Hippocampal formation (tissue), 2 donors: ENCODE data around the gene ANKRD11.
A peak's percentile ranks its signal among the peaks of the same experiment; 100 is the strongest.
"Not testable (repeated sequence)": the region's sequence is repeated elsewhere in the genome, so short reads cannot be mapped to it uniquely, and the experiment has no call there.

Experiments
- DNase-seq, 2 donors: peaks; one replicate each; lab custom pipeline; 2025; lab: John Stamatoyannopoulos, UW

ANKRD11 gene

GRCh38 chr16:89264800-89265550 is 225.4 kb downstream of the ANKRD11 start:
- DNase-seq, result no peak

DNA sequence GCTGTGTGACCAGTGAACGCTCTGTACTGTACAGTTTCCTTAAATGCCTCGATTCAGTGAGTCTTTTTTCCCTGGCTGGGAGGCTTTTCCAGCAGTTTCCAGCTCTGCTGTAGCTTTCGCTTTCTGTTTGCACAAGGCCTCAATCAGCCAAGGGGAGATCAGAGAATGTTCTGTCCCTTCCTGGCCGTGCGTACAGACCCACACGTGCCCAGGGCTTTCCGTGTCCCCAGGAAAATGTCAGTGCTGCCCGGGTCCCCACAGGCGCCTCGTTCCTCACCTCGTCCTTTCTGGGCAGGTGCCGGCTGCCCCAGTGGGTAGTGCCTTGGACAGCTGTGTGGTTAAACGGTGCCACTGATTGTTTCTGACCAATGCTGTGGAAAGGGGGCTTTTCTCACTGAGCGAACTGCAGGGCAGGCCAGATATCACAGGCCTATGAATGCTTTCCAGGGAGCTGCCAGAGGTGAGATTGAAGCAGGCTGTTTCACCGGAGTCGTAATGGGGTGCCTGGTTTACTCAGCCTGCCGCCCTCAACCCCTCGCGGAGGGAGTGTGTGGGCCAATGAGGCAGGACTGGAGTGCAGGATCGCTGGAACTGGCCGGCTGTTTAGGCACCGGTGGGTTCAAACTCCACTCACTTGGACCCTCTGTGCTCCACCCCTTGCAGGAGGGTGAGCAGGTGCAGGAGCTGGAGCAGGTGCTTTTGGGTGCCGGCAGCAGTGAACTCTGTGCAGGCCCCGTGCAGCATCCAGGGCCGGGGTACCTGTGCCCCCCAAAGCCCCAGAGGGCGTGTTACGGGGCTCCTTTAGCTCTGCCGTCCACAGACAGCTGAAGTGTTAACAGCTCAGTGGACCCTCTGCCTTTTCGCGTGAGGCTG is 228.4 kb downstream of the ANKRD11 start:
- DNase-seq, result no peak

GRCh38 chr16:89259901-89260300 is 230.5 kb downstream of the ANKRD11 start:
- DNase-seq, result not testable (repeated sequence)

GRCh38 chr16:89257757-89258465 is 232.4 kb downstream of the ANKRD11 start:
- no peak for DNase-seq

DNA sequence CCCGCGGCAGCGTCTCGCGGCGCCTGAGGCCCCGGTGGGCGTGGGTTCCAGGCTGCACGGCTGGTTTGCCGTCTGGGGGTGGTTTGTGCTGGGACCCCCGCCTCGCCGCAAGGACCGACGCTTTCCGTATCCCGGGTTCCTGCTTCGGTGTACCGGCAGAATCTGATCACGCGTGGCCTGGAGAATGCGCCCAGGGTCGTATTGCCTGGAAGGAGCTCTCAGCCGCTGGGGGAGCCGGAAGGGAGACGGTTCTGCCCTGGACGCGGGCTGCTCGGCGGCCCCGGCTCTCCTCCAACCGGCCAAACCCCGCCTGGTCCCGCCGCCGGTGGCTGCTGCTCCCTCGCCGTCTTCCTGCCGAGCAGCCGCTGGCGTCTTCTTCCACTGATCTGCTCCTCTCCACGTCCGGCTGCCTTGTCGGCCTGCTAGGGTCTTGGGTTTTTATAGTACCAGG is 233.1 kb downstream of the ANKRD11 start:
- no peak for DNase-seq

GRCh38 chr16:89256651-89257254 is 233.6 kb downstream of the ANKRD11 start:
- DNase-seq, result no peak

DNA sequence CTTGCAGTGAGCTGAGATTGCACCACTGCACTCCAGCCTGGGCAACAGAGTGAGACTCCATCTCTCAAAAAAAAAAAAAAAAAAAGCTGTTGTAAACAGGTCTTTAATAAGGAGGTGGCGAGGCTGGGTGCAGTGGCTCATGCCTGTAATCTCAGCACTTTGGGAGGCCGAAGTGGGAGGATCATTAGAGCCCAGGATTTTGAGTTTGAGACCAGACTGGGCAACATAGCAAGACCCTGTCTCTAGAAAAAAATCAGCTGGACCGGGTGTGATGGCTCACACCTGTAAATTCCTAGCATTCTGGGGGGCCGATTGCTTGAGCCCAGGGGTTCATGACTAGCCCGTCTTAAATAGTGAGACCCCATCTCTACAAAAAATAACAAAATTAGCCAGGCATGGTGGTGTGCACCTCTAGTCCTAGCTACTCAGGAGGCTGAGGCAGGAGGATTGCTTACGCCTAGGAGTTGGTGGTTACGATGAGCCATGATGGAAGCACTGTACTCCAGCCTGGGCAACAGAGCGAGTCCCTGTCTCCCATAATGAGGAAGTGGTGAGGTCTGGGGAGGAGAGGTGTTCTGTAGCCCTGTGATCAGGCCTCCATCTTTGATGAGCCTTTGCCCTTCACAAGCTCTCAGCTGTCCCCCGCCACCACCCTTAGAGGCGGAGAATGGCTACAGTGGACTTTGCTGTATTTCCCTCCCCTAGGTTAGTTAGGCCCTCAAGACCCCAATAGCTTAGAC is 236.6 kb downstream of the ANKRD11 start:
- DNase-seq, result no peak

- DNase-seq, result no peak
Observed at GRCh38 chr16:89248196-89248982, 242.0 kb downstream of the ANKRD11 start.

DNA sequence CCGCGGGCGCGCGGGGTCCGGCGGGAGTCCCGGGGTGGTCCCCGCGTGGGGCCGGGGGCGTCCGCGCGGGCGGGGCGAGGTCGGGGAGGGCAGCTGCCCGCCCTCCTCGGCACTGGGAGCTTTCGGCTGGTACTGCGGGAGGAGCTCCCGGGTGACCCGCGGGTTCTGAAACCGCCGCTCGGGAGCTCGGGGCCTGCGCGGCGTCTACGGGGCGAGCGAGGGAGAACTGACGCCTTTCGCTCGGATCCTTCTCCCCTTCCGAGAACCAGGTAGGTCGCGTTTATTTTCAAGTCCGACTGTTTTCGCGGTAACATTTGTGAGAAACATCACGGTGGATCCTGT is 242.7 kb downstream of the ANKRD11 start:
- not testable (repeated sequence) for DNase-seq

DNA sequence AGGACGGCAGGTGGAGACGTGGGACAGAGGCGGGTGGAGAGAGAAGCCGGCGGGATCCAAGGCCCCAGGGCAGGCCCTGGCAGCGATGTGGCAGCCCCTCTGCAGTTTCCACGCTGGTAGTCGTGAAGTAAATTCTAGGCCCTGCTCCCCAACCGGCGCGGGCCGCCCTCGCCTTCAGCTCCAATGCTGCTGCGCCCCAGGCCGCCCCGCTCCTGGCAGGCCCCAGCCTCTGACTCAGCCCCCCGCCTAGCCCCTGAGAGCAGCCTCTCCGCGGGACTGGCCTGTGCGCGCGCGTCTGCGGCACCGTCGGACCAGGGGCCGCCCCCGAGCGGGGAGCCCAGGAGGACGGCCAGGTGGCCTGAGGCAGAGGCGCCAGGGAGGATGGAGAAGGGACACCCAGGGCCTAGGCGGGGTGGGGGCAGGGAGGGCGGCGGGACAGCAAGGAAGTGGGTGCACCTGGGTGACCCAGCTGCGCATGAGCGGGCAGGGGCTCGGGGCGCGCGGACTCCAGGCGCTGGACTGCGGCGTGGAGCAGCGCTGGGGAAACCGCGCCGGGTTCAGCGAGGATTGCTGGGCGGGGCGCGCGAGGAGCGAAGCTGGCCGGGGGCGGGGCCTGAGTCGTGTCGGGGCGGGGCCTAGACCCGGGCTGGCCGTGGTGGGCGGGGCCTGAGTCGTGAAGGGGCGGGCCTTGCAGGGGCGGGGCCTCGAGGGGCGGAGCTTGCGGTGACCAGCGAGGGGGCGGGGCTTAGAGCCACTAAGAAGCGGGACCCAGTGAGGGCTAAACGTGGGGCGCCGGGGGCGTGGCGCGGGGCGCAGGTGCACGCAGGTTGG is 243.2 kb downstream of the ANKRD11 start:
- peak; percentile 78 to 90 for DNase-seq

GRCh38 chr16:89246383-89246902 is 243.9 kb downstream of the ANKRD11 start:
- DNase-seq, result no peak

DNA sequence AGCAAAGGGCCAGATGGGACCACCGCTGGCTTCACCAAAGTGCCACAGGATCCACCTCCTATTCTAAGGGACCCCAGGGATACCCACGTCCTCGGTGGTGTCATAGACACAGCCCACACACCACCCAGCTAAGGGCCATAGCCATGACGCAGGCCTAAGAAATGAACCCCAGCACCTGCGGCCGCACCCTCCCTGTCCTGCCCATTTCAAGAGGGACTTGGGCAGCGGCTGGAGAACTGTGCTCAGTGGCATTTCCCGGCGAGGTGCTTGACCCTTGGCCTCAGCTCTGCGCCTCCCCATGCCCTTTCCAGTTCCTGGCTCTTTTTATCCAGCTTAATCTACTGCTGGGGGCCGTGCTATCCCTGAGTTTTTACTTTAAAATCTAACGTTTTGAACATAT is 245.6 kb downstream of the ANKRD11 start:
- no peak for DNase-seq

DNA sequence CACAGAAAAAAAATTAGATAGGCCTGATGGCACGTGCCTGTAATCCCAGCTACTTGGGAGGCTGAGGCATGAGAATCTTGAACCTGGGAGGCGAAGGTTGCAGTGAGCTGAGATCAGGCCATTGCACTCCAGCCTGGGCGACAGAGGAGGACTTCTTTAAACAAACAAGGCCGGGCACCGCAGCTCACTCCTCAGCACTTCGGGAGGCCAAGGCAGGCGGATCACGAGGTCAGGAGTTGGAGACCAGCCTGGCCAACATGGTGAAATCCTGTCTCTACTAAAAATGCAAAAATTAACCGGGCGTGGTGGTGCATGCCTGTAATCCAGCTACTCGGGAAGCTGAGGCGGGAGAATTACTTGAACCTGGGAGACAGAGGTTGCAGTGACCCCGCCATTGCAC is 246.1 kb downstream of the ANKRD11 start:
- not testable (repeated sequence) for DNase-seq

DNA sequence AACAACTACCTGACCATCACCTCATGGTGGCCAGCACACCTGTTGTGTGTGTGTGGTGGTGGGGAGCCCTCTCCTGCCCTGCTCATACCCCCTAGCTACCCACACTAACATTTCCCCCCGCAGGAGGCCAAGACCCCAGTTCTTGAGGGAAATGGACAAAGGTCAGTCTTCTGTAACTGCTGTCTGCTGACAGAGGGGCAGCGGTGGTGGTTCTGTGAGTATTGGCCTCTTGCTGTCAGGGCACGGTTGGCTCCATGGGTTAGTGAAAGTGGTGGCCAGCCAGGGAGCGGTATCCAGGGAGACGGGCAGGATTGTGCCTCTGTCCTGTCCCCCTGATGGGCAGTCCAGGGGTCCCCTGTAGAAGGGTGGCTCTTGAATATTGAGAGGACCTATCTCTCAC is 246.7 kb downstream of the ANKRD11 start:
- no peak for DNase-seq

DNA sequence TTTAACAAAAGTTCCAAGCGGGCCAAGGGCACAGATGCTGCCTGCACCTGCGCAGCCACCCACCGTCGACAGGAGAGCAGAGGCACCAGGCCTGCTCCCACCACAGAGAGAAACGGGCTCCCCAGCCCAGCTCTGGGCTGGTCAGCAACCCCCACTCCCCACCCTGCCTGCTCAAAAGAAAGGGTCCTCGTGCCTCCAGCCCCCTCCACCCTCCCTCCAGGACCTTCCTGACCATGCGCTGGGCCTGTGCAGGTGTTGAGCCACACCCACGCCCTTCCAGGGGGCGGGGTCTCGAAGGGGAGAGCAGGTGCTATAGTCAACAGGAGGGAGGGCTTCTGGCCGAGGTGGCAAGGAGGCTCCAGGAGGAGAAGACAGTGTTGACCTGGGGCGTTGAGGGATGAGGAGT is 247.6 kb downstream of the ANKRD11 start:
- DNase-seq, result no peak

DNA sequence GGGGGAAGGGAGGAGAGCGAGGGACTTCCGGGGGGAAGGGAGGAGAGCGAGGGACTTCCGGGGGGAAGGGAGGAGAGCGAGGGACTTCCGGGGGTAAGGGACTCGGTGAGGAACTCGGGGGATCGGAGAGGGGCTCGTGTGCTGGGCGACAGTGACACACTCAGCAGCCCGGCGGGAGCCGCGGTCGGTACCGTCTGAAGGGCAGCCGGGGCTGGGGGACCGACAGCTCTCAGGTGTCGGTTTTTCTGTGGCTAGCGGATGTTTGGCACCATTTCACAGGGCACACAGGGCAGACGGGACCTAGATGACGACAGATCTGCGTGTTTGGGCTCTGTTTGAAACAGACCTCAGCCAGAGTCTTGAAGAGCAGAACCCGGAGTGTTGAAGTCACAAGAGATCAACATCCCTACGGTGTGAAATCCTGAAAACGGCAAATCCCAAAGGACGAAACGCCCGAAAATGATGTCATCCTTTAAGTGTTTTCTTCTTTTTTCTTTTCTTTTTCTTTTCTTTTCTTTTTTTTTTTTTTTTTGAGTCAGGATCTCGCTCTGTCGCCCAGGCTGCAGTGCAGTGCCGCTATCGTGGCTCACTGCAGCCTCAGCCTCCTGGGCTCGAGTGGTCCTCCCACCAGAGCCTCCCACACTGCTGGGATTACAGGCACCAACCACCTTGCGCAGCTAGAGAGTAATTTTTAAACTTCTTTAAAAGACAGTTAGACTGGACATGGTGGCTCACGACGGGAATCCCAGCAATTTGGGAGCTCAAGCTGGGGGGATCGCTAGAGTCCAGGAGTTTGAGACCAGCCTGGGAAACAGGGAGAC is 249.0 kb downstream of the ANKRD11 start:
- peak; percentile 40 to 75 for DNase-seq

- no peak for DNase-seq
Observed at GRCh38 chr16:89237733-89238132, 252.6 kb downstream of the ANKRD11 start.

GRCh38 chr16:89233678-89234490 is 256.5 kb downstream of the ANKRD11 start:
- no peak for DNase-seq
